ENCODE data around the gene TPSG1.

GRCh38 chr16:1262210-1262845 is 37.3 kb upstream of the TPSG1 start:
- TF ChIP-seq ZNF565 (CRISPR knock-in tag; conservative IDR thresholded peaks at IDR 0.05; ENCODE audit: low read depth) (no peak), ZC3H10 (CRISPR knock-in tag; IDR thresholded peaks at IDR 0.05) (no peak), POU6F1 (CRISPR knock-in tag; IDR thresholded peaks at IDR 0.05; ENCODE audit: borderline replicate concordance, low read depth) (no peak), CSDC2 (CRISPR knock-in tag; IDR thresholded peaks at IDR 0.05) (no peak), ZFP30 (CRISPR knock-in tag; IDR thresholded peaks at IDR 0.05) (no peak), ZFP3 (CRISPR knock-in tag; IDR thresholded peaks at IDR 0.05) (no peak), CREB5 (CRISPR knock-in tag; IDR thresholded peaks at IDR 0.05; ENCODE audit: low read depth) (no peak), TOX (CRISPR knock-in tag; IDR thresholded peaks at IDR 0.05; ENCODE audit: borderline replicate concordance) (no peak), OSR1 (CRISPR knock-in tag; IDR thresholded peaks at IDR 0.05) (no peak), ARNTL (CRISPR knock-in tag; IDR thresholded peaks at IDR 0.05; ENCODE audit: borderline replicate concordance, low read depth) (no peak), BACH2 (CRISPR knock-in tag; IDR thresholded peaks at IDR 0.05; ENCODE audit: borderline replicate concordance) (no peak), ISL1 (CRISPR knock-in tag; IDR thresholded peaks at IDR 0.05) (no peak), RARB (CRISPR knock-in tag; IDR thresholded peaks at IDR 0.05) (no peak)

Measured in SK-N-SH treated with all-trans-retinoic acid at 6 μM for 48 hours (cell line).